SH-SY5Y (cell line): ENCODE data around the gene ADK.

ENCODE experiments used
- GATA2 ChIP-seq: IDR thresholded peaks from 2 replicates; pipeline ENCODE4 v1.6.1; 2011; ENCODE audit warnings: mild to moderate bottlenecking, low read depth, low read length
- GATA3 ChIP-seq: IDR thresholded peaks from 2 replicates; pipeline ENCODE4 v1.6.1; 2011; ENCODE audit warnings: low read depth, mild to moderate bottlenecking, low read length, moderate library complexity

The ADK gene

GRCh38 chr10:74322565-74322964 lies 171.5 kb downstream of the ADK start:
- TF ChIP-seq GATA2 = no peak
- TF ChIP-seq GATA3 = no peak

GRCh38 chr10:74328388-74328787 lies 177.4 kb downstream of the ADK start:
- TF ChIP-seq GATA2 (no peak), GATA3 (no peak)

GRCh38 chr10:74329873-74330272 lies 178.9 kb downstream of the ADK start:
- TF ChIP-seq GATA3 (no peak), GATA2 (no peak)

- no peak for TF ChIP-seq GATA3
- no peak for TF ChIP-seq GATA2
These were observed 179.6 kb downstream of the ADK start for GRCh38 chr10:74330646-74331045.

GRCh38 chr10:74332398-74332797 lies 181.4 kb downstream of the ADK start:
- no peak for TF ChIP-seq GATA2
- TF ChIP-seq GATA3 = no peak

GRCh38 chr10:74333174-74333573 lies 182.2 kb downstream of the ADK start:
- no peak for TF ChIP-seq GATA2
- TF ChIP-seq GATA3 = no peak

- TF ChIP-seq GATA3 (no peak), GATA2 (no peak)
These were observed 183.2 kb downstream of the ADK start for GRCh38 chr10:74334221-74334620.

GRCh38 chr10:74335501-74335900 lies 184.5 kb downstream of the ADK start:
- TF ChIP-seq GATA3 = no peak
- TF ChIP-seq GATA2 = no peak

- TF ChIP-seq GATA3 (no peak), GATA2 (no peak)
These were observed 186.5 kb downstream of the ADK start for GRCh38 chr10:74337330-74338016.

GRCh38 chr10:74342991-74343390 lies 192.0 kb downstream of the ADK start:
- TF ChIP-seq GATA2 (no peak), GATA3 (no peak)

GRCh38 chr10:74343804-74344203 lies 192.8 kb downstream of the ADK start:
- no peak for TF ChIP-seq GATA3
- TF ChIP-seq GATA2 = no peak

- no peak for TF ChIP-seq GATA3
- no peak for TF ChIP-seq GATA2
These were observed 193.3 kb downstream of the ADK start for GRCh38 chr10:74344306-74344705.

- TF ChIP-seq GATA2 (no peak), GATA3 (no peak)
These were observed 196.5 kb downstream of the ADK start for GRCh38 chr10:74347522-74347921.

- TF ChIP-seq GATA2 (no peak), GATA3 (no peak)
These were observed 210.7 kb downstream of the ADK start for GRCh38 chr10:74361678-74362077.

GRCh38 chr10:74363727-74364126 lies 212.7 kb downstream of the ADK start:
- TF ChIP-seq GATA2 = no peak

- no peak for TF ChIP-seq GATA2
- TF ChIP-seq GATA3 = no peak
These were observed 214.1 kb downstream of the ADK start for GRCh38 chr10:74365109-74365508.
